Measurements from ENCODE around the gene IRF8.

Gene IRF8

DNA sequence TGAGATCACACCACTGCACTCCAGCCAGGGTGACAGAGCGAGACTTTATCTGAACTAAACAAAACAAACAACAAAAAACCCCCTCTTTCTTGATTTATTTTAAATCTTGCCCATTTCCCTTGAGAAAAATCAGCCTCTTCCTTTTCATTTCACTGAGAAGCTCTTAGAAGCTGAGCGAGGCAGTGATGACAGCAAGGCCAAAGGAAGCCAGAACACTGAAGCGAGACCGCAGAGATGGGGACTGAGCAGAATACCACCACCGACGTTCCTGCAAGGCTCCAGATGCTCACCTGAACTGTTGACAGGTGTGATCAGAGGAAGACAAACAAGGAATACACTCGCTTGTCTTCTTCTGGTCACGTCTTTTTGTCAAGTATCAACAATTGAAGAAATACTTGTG is 30.5 kb upstream of the IRF8 start:
- ATAC-seq: no peak
- TF ChIP-seq TOX (CRISPR knock-in tag; IDR thresholded peaks at IDR 0.05; ENCODE audit: borderline replicate concordance): no peak
- no peak for TF ChIP-seq ZFP30 (CRISPR knock-in tag; IDR thresholded peaks at IDR 0.05)
- TF ChIP-seq CSDC2 (CRISPR knock-in tag; IDR thresholded peaks at IDR 0.05): no peak
- TF ChIP-seq ISL1 (CRISPR knock-in tag; IDR thresholded peaks at IDR 0.05): no peak
- TF ChIP-seq, protein P1, sequence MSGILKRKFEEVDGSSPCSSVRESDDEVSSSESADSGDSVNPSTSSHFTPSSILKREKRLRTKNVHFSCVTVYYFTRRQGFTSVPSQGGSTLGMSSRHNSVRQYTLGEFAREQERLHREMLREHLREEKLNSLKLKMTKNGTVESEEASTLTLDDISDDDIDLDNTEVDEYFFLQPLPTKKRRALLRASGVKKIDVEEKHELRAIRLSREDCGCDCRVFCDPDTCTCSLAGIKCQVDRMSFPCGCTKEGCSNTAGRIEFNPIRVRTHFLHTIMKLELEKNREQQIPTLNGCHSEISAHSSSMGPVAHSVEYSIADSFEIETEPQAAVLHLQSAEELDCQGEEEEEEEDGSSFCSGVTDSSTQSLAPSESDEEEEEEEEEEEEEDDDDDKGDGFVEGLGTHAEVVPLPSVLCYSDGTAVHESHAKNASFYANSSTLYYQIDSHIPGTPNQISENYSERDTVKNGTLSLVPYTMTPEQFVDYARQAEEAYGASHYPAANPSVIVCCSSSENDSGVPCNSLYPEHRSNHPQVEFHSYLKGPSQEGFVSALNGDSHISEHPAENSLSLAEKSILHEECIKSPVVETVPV (CRISPR knock-in tag; IDR thresholded peaks at IDR 0.05): no peak
- no peak for TF ChIP-seq GLIS3 (CRISPR knock-in tag; IDR thresholded peaks at IDR 0.05)
- no peak for TF ChIP-seq ZNF8 (CRISPR knock-in tag; IDR thresholded peaks at IDR 0.05)

DNA sequence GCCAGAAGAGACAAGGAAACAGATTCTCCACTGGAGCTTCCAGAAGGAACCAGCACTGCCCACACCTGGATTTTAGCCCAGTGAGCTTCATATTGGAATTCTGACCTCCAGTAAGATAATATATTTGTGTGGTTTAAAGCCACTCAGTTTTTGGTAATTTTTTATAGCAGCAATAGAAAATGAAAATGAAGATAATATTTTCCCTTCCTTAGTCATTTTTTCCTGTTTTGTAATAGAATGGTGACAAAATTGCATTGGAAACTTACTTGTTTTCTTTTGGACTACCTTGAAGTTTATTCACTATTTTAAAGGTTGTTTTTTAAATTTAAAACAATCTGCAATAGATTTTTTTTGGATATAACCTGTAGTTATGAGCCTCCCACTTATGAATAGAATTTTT is 29.8 kb upstream of the IRF8 start:
- ATAC-seq: no peak
- TF ChIP-seq ISL1 (CRISPR knock-in tag; IDR thresholded peaks at IDR 0.05) (no peak), CSDC2 (CRISPR knock-in tag; IDR thresholded peaks at IDR 0.05) (no peak)
- TF ChIP-seq, protein P2, sequence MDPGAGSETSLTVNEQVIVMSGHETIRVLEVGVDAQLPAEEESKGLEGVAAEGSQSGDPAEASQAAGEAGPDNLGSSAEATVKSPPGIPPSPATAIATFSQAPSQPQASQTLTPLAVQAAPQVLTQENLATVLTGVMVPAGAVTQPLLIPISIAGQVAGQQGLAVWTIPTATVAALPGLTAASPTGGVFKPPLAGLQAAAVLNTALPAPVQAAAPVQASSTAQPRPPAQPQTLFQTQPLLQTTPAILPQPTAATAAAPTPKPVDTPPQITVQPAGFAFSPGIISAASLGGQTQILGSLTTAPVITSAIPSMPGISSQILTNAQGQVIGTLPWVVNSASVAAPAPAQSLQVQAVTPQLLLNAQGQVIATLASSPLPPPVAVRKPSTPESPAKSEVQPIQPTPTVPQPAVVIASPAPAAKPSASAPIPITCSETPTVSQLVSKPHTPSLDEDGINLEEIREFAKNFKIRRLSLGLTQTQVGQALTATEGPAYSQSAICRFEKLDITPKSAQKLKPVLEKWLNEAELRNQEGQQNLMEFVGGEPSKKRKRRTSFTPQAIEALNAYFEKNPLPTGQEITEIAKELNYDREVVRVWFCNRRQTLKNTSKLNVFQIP (CRISPR knock-in tag; IDR thresholded peaks at IDR 0.05; ENCODE audit: borderline replicate concordance, low read depth): no peak

DNA sequence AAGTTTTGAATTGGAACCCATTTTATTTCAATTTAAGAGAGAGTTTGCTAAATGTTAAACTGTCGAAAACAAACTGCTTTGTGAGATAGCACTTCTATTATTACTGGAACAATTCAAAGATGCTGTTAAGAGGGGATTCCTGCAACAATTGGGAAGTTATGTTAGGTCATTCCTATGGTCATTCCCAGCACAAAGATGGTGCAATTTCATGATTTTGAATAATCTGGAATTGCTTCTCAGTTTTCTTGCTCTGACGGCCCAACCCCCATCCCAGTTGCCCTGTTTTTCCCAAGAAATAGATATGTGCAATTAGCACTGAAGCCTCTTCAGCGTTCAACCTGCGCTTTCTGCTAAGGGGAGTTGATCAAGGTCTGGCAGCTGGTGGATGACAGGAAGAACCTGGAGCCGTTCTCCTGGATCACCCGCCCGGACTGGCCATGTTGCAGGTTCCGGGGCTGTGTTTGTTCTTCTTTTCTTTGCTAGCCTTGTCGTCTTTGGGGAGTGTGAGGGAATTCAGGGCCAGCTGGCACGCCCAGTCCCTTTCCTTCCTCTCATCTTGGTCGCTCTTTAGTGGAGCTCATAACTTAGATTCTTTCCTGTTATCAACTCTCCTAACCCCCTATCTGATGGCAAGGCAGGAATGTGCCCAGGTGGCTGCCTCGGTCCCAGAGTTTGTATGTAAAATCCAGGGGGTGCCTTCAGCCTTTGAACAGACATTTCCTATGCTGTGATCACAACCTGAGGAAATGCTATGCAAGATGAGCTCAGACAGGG is 29.0 kb upstream of the IRF8 start:
- no peak for ATAC-seq

DNA sequence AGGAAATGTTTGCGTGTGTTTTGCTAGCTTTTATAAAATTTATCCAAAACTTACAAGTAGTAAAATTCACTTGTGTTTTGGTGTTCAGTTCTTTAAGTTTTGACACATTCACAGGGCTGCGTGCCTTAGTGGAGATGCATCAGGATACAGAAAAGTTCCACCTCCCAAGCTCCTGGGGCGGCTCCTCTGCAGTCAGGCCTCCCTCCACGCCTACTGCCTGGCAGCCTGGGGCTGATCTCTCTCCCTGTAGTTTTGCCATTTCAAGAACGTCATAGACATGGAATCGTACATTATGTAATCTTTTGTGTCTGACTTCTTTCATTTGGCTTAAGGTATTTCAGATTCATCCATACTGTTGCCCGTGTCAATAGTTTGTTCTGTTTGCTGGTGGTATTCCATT is 27.2 kb upstream of the IRF8 start:
- no peak for ATAC-seq
- TF ChIP-seq TCF4 (CRISPR knock-in tag; IDR thresholded peaks at IDR 0.05; ENCODE audit: borderline replicate concordance) (no peak), RARB (CRISPR knock-in tag; IDR thresholded peaks at IDR 0.05) (no peak), CSDC2 (CRISPR knock-in tag; IDR thresholded peaks at IDR 0.05) (no peak), ZC3H10 (CRISPR knock-in tag; IDR thresholded peaks at IDR 0.05) (no peak), BACH2 (CRISPR knock-in tag; IDR thresholded peaks at IDR 0.05; ENCODE audit: borderline replicate concordance) (no peak), SNAI2 (CRISPR knock-in tag; IDR thresholded peaks at IDR 0.05) (no peak)
- TF ChIP-seq, protein P3, sequence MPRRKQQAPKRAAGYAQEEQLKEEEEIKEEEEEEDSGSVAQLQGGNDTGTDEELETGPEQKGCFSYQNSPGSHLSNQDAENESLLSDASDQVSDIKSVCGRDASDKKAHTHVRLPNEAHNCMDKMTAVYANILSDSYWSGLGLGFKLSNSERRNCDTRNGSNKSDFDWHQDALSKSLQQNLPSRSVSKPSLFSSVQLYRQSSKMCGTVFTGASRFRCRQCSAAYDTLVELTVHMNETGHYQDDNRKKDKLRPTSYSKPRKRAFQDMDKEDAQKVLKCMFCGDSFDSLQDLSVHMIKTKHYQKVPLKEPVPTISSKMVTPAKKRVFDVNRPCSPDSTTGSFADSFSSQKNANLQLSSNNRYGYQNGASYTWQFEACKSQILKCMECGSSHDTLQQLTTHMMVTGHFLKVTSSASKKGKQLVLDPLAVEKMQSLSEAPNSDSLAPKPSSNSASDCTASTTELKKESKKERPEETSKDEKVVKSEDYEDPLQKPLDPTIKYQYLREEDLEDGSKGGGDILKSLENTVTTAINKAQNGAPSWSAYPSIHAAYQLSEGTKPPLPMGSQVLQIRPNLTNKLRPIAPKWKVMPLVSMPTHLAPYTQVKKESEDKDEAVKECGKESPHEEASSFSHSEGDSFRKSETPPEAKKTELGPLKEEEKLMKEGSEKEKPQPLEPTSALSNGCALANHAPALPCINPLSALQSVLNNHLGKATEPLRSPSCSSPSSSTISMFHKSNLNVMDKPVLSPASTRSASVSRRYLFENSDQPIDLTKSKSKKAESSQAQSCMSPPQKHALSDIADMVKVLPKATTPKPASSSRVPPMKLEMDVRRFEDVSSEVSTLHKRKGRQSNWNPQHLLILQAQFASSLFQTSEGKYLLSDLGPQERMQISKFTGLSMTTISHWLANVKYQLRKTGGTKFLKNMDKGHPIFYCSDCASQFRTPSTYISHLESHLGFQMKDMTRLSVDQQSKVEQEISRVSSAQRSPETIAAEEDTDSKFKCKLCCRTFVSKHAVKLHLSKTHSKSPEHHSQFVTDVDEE (CRISPR knock-in tag; IDR thresholded peaks at IDR 0.05): no peak

More for the DNA sequence above, 29.0 kb upstream of the IRF8 start:
- TF ChIP-seq ZFP3 (CRISPR knock-in tag; IDR thresholded peaks at IDR 0.05) (no peak), GLIS3 (CRISPR knock-in tag; IDR thresholded peaks at IDR 0.05) (no peak), PPARA (CRISPR knock-in tag; IDR thresholded peaks at IDR 0.05; ENCODE audit: borderline replicate concordance) (no peak), RARB (CRISPR knock-in tag; IDR thresholded peaks at IDR 0.05) (no peak), ZNF70 (CRISPR knock-in tag; IDR thresholded peaks at IDR 0.05) (no peak), ZNF565 (CRISPR knock-in tag; conservative IDR thresholded peaks at IDR 0.05; ENCODE audit: low read depth) (no peak)
- TF ChIP-seq, protein P4, sequence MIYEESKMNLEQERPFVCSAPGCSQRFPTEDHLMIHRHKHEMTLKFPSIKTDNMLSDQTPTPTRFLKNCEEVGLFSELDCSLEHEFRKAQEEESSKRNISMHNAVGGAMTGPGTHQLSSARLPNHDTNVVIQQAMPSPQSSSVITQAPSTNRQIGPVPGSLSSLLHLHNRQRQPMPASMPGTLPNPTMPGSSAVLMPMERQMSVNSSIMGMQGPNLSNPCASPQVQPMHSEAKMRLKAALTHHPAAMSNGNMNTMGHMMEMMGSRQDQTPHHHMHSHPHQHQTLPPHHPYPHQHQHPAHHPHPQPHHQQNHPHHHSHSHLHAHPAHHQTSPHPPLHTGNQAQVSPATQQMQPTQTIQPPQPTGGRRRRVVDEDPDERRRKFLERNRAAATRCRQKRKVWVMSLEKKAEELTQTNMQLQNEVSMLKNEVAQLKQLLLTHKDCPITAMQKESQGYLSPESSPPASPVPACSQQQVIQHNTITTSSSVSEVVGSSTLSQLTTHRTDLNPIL (CRISPR knock-in tag; IDR thresholded peaks at IDR 0.05; ENCODE audit: low read depth): no peak

DNA sequence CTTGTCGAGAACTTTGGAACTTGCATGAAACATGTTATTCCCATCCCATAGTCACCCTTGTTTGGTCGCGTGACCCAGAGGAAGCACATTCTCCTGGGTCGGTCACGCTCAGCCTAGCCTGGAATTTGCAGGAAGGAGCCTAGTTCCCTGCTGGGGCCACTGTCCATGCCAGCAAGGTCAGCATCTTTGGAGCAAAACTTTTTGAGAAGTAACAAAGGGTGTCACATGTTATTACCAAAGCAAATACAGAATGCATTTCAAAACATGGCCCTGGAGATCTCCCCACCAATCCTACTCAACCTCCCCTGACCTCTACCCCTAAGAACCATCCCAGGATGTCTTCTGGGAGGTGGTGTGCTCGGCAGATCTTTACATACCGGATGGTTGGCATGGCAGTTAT is 26.2 kb upstream of the IRF8 start:
- no peak for ATAC-seq
- no peak for TF ChIP-seq SNAI2 (CRISPR knock-in tag; IDR thresholded peaks at IDR 0.05)
- no peak for TF ChIP-seq ZC3H10 (CRISPR knock-in tag; IDR thresholded peaks at IDR 0.05)
- no peak for TF ChIP-seq PPARA (CRISPR knock-in tag; IDR thresholded peaks at IDR 0.05; ENCODE audit: borderline replicate concordance)
- TF ChIP-seq ZFP30 (CRISPR knock-in tag; IDR thresholded peaks at IDR 0.05): no peak
- TF ChIP-seq RARB (CRISPR knock-in tag; IDR thresholded peaks at IDR 0.05): no peak
- TF ChIP-seq ZNF70 (CRISPR knock-in tag; IDR thresholded peaks at IDR 0.05): no peak
- no peak for TF ChIP-seq ZFP3 (CRISPR knock-in tag; IDR thresholded peaks at IDR 0.05)
- no peak for TF ChIP-seq OSR1 (CRISPR knock-in tag; IDR thresholded peaks at IDR 0.05)
- TF ChIP-seq, protein P5, sequence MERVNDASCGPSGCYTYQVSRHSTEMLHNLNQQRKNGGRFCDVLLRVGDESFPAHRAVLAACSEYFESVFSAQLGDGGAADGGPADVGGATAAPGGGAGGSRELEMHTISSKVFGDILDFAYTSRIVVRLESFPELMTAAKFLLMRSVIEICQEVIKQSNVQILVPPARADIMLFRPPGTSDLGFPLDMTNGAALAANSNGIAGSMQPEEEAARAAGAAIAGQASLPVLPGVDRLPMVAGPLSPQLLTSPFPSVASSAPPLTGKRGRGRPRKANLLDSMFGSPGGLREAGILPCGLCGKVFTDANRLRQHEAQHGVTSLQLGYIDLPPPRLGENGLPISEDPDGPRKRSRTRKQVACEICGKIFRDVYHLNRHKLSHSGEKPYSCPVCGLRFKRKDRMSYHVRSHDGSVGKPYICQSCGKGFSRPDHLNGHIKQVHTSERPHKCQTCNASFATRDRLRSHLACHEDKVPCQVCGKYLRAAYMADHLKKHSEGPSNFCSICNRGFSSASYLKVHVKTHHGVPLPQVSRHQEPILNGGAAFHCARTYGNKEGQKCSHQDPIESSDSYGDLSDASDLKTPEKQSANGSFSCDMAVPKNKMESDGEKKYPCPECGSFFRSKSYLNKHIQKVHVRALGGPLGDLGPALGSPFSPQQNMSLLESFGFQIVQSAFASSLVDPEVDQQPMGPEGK (CRISPR knock-in tag; IDR thresholded peaks at IDR 0.05; ENCODE audit: borderline replicate concordance): no peak
- no peak for TF ChIP-seq ESRRG (CRISPR knock-in tag; IDR thresholded peaks at IDR 0.05)
- no peak for TF ChIP-seq ZNF8 (CRISPR knock-in tag; IDR thresholded peaks at IDR 0.05)
- TF ChIP-seq GLIS3 (CRISPR knock-in tag; IDR thresholded peaks at IDR 0.05): no peak
- TF ChIP-seq, protein P2 (CRISPR knock-in tag; IDR thresholded peaks at IDR 0.05; ENCODE audit: borderline replicate concordance, low read depth): no peak
- TF ChIP-seq ARNTL (CRISPR knock-in tag; IDR thresholded peaks at IDR 0.05; ENCODE audit: borderline replicate concordance, low read depth): no peak
